ENCODE data around the gene PYGO1.

Gene PYGO1
- long read RNA-seq, result 0 reads

GRCh38 chr15:55588070-55588814, at the start of gene PYGO1:
Gene PYGO1 (minus strand): TSS chr15:55588345. CDS start chr15:55587883, 462 bp downstream.
- H3K4me3 ChIP-seq (replicated peaks; ENCODE audit: insufficient read depth, low read length), result peak within 1 kb of the TSS; percentile 31
- TF ChIP-seq CTCF (IDR thresholded peaks at IDR 0.05; ENCODE audit: insufficient read depth, low read length) (no peak), REST (IDR thresholded peaks at IDR 0.05; ENCODE audit: insufficient replicate concordance, low read depth) (no peak), SPI1 (IDR thresholded peaks at IDR 0.05; ENCODE audit: borderline replicate concordance, low read depth) (no peak), POLR2AphosphoS5 (IDR thresholded peaks at IDR 0.05; ENCODE audit: low read depth) (no peak), GABPA (IDR thresholded peaks at IDR 0.05; ENCODE audit: low read depth) (no peak)
- H3K27me3 ChIP-seq (ENCODE audit: insufficient read depth, poor library complexity, severe bottlenecking), result peaks cover 43% of the 10 kb centered on the region
- H3K27ac ChIP-seq (replicated peaks), result no peak within 1 kb of the TSS
- DNase-seq (ENCODE audit: low read depth in 1 of 2, low spot score in 1 of 2), result peak in 1 of 2 experiments; percentile 59

- Histone ChIP-seq H3K27ac (replicated peaks) (no peak overlapping the region), H3K4me3 (replicated peaks; ENCODE audit: insufficient read depth, low read length) (no peak overlapping the region), H3K27me3 (ENCODE audit: insufficient read depth, poor library complexity, severe bottlenecking) (no peaks in the 10 kb centered on the region)
- TF ChIP-seq CTCF (IDR thresholded peaks at IDR 0.05; ENCODE audit: insufficient read depth, low read length), result no peak
- no peak for TF ChIP-seq SPI1 (IDR thresholded peaks at IDR 0.05; ENCODE audit: borderline replicate concordance, low read depth)
- no peak for TF ChIP-seq GABPA (IDR thresholded peaks at IDR 0.05; ENCODE audit: low read depth)
- no peak for TF ChIP-seq POLR2AphosphoS5 (IDR thresholded peaks at IDR 0.05; ENCODE audit: low read depth)
- no peak for TF ChIP-seq REST (IDR thresholded peaks at IDR 0.05; ENCODE audit: insufficient replicate concordance, low read depth)
- DNase-seq (ENCODE audit: low read depth in 1 of 2, low spot score in 1 of 2), result no peak
Measured at GRCh38 chr15:55637086-55637485, 48.9 kb upstream of the PYGO1 start.

- no peaks in the 10 kb centered on the region for H3K27me3 ChIP-seq (ENCODE audit: insufficient read depth, poor library complexity, severe bottlenecking)
- no peak for TF ChIP-seq POLR2AphosphoS5 (IDR thresholded peaks at IDR 0.05; ENCODE audit: low read depth)
- no peak for TF ChIP-seq SPI1 (IDR thresholded peaks at IDR 0.05; ENCODE audit: borderline replicate concordance, low read depth)
- TF ChIP-seq CTCF (IDR thresholded peaks at IDR 0.05; ENCODE audit: insufficient read depth, low read length), result no peak
- TF ChIP-seq GABPA (IDR thresholded peaks at IDR 0.05; ENCODE audit: low read depth), result no peak
- no peak for TF ChIP-seq REST (IDR thresholded peaks at IDR 0.05; ENCODE audit: insufficient replicate concordance, low read depth)
- no peak overlapping the region for H3K27ac ChIP-seq (replicated peaks)
- no peak overlapping the region for H3K4me3 ChIP-seq (replicated peaks; ENCODE audit: insufficient read depth, low read length)
- DNase-seq (ENCODE audit: low read depth in 1 of 2, low spot score in 1 of 2), result no peak
Measured at GRCh38 chr15:55633731-55634130, 45.6 kb upstream of the PYGO1 start.
